IPS-NIHi7 (cell line): ENCODE measurements around the gene EFNB3.

Experiments used
- DNase-seq: peaks from one replicate; pipeline ENCODE4 v3.0.0; 2012; ENCODE audit warnings: mixed read lengths; ENCODE audit errors: extremely low spot score

Gene EFNB3, protein sequence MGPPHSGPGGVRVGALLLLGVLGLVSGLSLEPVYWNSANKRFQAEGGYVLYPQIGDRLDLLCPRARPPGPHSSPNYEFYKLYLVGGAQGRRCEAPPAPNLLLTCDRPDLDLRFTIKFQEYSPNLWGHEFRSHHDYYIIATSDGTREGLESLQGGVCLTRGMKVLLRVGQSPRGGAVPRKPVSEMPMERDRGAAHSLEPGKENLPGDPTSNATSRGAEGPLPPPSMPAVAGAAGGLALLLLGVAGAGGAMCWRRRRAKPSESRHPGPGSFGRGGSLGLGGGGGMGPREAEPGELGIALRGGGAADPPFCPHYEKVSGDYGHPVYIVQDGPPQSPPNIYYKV

DNA sequence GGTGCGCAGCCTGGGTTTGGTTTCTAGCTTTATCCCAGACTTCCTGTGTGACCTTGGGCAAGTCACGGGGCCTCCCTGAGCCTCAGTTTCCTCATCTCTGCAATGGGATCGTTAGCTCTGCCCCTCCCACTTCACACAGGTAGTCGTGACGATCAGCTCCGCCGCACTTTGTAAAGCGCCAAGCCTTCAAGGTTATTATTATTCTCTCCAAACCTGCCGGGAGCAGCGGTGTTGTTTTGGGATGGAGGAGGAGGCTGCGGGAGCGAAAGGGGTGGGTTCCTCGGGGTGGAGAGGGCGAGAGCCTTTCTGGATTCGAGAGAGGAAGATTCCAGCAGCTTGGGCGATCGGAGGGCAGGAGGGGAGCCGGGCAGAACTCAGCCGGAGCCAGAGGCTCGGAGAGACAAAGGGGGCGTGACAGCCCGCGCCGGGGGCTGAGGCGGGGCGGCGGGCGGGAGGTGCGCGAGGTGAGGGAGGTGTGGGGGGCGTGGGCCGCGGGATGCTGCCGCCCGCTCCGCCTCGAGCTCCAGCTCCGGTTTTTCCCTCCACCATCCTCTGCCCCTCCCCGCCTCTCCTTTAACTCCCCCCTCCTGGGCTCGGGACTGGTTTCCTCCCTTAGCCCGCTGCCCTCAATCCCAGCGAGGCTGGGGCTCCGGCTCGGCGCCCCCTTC is at the start of gene EFNB3:
Gene EFNB3 (plus strand): TSS at position 602 of the 668 bp plus-strand sequence. CDS start 397 bp downstream, outside the sequence.
- peak; percentile 75 for DNase-seq

DNA sequence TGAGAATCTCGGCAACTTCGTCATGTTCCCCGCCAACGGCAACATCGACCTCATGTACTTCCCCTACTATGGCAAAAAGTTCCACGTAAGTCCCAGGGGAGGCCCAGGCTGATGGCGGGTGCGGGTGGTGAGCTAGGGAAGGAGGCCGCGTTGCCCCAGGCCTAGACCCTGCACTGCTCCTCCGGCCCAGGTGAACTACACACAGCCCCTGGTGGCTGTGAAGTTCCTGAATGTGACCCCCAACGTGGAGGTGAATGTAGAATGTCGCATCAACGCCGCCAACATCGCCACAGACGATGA is 49.5 kb upstream of the EFNB3 start:
- DNase-seq: no peak

DNA sequence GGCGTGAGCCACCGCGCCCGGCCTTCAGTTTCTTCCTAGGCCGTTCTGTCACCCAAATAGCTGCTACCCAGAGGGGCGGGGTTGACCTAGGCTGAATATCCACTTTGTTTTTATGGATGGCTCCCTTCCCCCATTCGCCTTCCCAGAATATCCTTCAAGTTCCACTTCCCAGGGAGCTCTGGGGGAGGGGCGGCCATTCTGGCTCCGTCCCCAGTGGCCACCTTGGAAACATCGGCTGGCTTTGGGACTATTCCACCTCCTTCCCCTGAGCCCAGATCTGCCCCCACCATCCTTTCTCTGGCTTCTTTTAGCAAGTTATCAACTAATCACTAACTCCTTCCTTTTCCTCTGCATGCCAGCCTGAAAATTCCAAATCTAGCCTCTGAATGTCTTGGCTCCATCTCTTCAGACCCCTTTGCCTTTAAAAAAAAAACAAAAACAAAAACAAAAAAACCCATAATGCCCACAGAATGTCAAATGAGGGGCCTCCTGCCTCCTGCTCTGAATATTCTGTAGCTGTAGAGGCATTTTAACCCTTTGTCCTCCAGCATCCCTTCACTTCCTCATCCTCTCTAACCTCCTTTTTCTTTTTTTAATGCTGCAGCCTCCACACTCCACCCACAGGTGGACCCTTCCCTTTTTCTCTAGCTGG is 47.9 kb upstream of the EFNB3 start:
- peak; percentile 86 for DNase-seq

DNA sequence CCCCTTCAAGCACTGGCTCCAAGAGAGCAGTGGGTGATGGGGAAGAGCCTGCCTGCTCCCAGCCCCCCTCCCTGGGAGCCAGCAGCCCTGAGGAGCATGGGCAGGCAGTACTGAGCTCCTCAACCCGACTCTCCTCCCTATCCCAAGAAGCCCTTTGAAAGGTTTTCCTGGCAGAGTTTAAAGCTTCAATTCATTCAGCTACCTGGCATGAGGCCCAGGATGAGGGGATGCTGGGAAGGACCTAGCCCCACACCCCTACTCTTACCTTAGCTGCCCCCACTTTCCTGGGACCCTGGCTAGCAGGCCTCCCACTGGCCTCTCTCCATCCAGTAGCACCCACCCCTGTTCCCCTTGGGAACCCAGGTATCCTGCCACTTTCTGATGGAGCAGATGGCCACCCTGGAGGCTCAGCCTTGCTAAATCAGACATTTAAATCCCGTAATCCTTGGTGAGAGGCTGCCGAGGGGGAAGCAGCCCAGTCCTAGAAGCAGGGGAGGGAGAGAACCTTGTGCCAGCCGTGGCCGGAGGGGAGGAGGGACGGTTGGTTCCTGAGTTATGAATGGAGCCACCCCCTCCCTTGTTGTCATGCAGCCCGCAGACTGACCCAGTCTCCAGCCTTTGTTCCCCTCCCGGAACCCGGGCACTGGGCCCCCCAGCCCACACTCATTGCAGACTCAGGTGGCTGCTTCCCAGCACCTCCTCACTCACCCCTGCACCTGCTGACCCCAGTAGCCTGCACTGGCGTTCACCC is 37.2 kb upstream of the EFNB3 start:
- no peak for DNase-seq

DNA sequence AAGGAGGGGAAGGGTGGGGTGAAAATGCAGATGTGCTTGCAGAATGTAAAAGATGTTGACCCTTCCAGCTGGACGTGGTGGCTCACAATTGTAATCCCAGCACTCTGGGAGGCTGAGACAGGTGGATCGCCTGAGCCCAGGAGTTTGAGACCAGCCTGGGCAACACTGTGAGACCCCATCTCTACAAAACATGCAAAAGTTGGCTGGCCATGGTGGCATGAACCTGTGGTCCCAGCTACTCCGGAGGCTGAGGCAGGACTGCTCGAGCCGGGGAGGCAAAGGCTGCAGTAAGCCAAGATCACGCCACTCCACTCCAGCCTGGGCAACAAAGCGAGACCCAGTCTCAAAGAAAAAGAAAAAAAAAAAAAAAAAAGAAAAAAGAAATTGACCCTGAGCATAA is 36.5 kb upstream of the EFNB3 start:
- DNase-seq: no peak

DNA sequence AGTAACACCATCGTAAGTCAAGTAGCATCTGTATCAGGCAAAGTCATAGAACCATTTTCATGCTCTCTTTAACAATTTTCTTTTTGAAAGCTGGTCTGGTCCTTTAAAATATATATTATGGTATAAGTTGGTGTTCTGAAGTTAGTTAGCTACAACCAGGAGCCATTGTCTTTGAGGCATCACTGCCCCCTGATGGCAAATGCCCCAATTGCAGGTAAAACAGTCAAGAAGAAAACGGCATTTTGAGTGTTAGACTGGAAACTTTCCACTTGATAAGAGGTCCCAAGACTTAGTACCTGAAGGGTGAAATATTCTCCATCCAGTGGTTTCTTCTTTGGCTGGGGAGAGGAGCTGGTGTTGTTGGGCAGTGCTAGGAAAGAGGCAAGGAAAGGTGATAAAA is 31.8 kb upstream of the EFNB3 start:
- no peak for DNase-seq

DNA sequence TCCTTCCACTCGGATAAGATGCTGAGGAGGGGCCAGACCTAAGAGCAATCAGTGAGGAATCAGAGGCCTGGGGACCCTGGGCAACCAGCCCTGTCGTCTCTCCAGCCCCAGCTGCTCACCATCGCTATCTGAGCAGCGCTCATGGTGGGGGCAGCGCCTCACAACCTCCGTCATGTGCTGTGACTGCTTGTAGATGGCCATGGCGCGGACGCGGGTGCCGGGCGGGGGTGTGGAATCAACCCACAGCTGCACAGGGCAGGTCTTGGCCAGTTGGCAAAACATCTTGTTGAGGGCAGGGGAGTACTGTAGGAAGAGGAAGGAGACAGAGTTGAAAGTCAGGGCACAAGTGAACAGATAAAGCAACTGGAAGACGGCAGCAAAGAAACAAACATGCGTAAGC is 30.1 kb upstream of the EFNB3 start:
- no peak for DNase-seq

DNA sequence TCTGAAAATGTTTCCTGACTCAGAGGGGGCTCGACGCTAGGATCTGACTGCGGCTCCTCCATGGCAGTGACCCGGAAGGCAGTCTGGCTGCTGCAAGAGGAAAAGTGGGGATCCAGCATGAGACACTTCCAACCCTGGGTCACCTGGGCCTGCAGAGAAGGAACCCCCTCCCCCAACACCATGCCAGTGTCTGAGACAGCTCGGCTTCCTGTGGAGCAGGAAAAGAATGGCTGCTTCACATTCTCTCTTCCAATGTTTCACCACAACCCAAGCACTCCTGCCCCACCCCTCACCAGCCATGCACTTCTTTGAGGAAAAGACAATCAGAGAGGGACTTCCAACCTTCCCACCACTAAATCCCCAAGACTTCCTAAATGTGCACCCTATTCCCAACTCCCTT is 28.5 kb upstream of the EFNB3 start:
- peak; percentile 41 for DNase-seq

DNA sequence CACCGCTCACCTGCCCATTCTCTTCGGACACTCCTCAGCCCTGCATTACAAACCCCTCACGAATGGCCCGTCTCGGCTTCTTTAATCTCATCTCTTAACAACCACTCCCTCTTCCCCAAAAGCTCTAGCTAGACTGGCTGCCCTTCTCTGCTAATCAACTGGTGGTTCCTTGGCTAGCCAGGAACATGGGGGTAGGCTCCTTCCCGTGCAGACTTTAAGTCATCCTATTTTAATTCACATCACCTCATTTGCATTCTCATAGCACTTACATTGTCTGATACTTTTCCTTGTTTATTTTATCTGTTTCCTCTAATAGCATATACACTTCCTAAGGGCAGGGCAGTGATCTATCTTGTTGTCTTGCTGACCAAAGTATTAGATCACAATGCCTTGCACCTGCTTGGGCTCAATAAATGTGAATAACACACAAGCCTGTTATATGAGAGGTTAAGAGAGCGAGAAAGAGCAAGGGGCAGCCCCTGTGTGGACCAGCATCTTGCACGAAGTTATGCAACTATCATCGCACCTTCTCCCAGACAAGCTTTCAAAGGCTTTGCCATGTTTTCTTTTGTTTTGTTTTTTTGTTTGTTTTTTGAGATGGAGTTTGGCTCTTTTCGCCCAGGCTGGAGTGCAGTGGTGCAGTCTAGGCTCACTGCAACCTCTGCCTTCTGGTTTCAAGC is 27.5 kb upstream of the EFNB3 start:
- peak; percentile 69 for DNase-seq

DNA sequence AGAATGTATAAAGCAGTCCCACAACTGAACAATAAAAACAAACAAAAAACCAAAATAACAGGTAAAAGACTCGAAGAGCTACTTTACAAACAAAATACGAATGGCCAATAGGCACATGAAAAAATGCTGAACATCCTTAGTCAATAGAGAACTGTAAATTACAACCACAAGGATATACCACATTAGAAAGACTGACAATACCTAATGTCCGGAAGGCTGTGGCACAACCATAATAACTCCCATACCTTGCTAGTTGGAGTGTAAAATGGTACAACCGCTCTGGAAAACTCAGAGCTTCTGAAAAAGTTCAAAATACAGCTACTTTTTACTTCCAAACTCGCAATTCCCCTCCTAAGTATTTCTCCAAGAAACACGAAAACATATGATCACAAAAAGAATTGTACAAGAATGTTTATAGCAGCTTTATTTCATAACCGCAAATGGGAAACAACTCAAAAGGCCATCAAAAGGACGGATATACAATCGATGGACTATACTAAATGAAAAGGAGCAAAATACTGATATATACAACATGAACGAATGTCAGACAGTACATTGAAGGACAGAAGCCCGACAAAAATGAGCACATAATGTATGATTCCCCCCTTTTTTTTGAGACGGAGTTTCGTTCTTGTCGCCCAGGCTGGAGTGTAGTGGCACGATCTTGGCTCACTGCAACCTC is 20.0 kb upstream of the EFNB3 start:
- DNase-seq: no peak

DNA sequence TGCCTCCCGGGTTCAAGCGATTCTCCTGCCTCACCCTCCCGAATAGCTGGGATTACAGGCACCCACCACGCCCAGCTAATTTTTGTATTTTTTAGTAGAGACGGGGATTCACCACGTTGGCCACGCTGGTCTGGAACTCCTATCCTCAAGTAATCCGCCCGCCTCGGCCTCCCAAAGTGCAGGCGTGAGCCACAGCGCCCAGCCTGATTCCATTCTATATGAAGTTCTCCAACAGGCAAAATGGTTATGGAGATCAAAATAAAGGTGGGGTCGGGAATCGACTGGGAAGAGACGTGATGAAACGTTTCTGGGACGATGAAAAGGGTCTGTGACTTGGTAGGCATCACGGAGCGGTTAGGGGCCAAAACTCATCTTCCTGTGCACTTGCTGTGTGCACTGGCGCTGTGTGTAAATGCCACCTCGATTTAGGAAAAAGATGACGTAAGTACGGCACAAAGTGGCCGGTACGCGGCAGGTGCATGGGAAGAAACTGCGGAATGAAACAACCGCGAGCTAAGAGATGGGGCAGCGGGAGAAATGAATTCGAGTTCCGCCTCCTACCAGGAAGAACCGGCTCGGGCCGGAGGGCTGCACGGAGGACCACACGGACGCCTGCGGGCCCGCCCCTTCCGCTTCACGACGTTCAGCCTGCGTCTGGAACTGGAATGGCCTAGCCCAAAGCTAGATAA is 19.3 kb upstream of the EFNB3 start:
- peak; percentile 81 for DNase-seq

DNA sequence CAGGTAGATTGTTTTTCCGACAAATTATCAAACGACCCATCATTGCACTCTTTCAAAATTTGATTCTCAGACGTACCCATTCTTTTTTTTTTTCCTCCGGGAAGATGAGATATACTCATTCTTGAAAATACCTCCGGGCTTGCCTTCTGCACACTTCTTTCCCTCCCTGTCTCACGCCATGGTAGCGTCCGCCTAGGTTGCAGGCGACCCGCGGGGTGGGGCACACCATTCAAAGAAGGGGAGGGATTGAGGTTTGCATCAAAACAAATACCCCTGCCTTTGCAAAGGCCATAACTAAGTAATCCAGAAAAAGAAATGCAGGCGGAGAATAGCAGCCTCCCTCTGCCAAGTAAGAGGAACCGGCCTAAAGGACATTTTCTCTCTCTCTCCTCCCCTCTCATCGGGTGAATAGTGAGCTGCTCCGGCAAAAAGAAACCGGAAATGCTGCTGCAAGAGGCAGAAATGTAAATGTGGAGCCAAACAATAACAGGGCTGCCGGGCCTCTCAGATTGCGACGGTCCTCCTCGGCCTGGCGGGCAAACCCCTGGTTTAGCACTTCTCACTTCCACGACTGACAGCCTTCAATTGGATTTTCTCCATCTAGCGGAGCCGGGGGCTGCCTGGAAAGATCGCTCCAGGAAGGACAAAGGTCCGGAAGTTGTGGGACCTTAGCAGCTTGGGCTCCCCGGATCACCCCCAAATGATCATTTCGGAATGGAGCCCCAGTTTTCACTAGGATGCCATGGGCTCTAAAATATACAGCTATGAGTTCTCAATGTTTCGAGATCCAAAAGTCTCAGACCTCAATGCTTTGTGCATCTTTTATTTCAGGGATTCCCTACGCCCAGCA is 18.6 kb upstream of the EFNB3 start:
- DNase-seq: peak; percentile 49

DNA sequence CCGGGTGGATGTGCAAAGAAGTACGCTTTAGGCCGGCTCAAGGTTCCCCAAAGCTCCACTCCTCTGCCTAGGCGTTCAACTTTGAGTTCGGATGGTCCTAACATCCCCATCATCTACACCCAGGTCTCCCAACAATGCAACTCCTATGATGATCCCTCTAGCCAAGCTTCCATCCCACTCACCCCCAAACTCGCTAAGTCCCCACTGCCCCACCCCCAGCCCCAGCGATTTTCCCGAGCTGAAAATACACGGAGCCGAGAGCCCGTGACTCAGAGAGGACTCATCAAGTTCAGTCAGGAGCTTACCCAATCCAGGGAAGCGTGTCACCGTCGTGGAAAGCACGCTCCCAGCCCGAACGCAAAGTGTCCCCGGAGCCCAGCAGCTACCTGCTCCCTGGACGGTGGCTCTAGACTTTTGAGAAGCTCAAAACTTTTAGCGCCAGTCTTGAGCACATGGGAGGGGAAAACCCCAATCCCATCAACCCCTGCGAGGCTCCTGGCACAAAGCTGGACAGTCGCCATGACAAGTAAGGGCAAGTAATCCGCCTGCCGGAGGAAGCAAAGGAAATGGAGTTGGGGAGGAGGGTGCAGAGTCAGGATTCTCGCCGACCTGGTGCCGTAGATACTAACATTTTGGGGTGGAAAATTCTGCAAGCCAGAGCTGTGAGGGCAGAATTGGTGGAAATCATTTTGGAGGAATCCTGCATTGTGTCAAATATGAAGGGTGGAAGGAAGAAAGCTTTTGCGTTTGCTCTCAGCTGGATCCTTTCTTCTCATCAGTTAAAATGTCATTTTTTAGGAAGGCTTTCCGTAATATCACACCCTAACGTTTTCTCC is 17.7 kb upstream of the EFNB3 start, which contains the start of gene TP53:
Gene TP53 (minus strand): TSS at position 419 of the 836 bp plus-strand sequence. CDS start 10,896 bp downstream, outside the sequence.
- DNase-seq: peak; percentile 82

DNA sequence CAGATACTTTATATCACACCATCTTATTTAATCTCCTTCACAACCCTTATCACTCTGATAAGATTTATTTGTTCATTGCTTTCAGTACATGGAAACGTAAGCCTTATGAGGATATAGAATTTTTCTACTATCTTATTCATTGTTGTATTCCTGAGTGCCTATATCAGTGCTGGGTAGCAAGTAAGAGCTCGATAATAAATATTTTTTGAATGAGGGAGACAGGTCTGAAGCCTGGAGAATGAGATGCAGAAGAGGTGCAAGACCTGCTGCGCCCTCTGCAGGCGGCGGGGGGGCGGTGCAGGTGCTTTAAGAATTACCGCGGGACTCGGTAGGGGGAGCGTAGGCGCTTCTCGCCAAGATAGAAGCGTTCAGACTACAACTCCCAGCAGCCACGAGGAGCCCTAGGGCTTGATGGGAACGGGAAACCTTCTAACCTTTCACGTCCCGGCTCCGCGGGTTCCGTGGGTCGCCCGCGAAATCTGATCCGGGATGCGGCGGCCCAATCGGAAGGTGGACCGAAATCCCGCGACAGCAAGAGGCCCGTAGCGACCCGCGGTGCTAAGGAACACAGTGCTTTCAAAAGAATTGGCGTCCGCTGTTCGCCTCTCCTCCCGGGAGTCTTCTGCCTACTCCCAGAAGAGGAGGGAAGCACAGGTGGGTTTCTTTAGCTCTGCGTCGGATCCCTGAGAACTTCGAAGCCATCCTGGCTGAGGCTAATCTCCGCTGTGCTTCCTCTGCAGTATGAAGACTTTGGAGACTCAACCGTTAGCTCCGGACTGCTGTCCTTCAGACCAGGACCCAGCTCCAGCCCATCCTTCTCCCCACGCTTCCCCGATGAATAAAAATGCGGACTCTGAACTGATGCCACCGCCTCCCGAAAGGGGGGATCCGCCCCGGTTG is 16.8 kb upstream of the EFNB3 start, which contains the start of gene WRAP53:
Gene WRAP53 (plus strand): TSS at position 570 of the 900 bp plus-strand sequence. CDS start 172 bp downstream, at position 742.
- DNase-seq: peak; percentile 95

DNA sequence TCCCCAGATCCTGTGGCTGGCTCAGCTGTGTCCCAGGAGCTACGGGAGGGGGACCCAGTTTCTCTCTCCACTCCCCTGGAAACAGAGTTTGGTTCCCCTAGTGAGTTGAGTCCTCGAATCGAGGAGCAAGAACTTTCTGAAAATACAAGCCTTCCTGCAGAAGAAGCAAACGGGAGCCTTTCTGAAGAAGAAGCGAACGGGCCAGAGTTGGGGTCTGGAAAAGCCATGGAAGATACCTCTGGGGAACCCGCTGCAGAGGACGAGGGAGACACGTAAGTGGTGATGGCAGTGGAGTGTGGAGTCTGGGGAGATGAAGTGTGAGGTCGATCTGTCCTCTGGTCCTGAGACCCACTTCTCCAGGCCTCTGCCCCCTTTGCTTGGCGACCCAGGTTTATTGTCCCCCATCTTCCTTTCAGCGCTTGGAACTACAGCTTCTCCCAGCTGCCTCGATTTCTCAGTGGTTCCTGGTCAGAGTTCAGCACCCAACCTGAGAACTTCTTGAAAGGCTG is 16.1 kb upstream of the EFNB3 start:
- no peak for DNase-seq

DNA sequence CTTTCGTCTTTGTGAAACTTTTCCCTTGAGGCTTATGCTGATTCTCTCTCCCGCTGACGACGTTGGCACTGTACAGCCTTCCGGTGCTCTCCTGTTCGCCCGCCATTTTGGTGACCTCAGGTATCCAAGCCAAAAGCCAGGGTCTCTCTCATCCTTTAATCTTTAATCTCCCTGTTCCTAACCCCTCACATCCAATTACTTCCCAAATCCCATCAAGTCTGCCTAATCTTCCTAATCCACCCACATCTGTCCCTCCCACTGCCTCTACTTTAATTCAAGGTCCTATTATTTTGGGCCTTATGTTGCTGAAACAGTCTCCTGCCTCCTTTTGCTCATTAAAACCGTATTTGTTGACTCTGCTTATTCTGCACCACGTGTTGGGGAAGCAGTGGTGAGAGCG is 9.4 kb upstream of the EFNB3 start:
- DNase-seq: no peak
